GM12864 (cell line): Measurements from ENCODE around the gene RAI2.

Source experiments
- DNase-seq: peaks from one replicate; pipeline ENCODE4 v3.0.0-alpha.2; 2011; ENCODE audit warnings: low read depth
- H3K4me3 ChIP-seq: 2 replicates; pipeline ENCODE4 v1.5.1; 2011; ENCODE audit warnings: mild to moderate bottlenecking, low read depth, low read length, control low read depth
- TF ChIP-seq, protein P1 (sequence below): IDR thresholded peaks from 2 replicates; pipeline ENCODE4 v1.5.1; 2011; ENCODE audit warnings: low read depth, mild to moderate bottlenecking, moderate library complexity, low read length, control low read depth, inconsistent platforms; ENCODE audit errors: missing control alignments

RAI2 gene

DNA sequence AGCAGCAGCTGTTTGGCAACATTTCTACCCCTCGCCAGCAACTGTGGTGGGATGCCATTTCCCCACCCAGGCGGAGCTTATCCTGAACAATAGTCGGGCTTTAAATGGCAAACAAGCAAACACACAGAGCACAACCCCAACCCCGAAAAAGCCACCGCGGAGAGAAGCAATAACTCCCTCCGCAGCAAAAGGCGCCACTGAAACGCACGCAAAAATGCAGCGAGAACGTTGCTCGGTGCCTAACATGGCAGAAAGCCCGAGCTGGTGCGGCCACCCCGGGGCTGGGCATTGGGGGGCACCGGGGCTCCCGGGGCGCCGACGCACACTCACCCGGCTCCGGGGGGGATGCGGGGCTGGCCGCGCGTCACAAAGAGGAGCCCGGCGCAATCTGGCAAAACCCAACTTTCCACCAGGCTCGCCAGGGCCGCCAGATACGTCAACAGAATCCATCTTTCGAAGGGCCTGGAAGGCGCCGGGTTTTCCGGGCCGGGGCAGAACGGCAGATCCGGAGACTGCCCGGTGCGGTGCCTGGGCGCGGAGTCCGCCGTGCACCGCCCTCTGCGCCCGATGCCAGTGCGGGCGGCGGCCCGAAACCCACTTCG, 818 bp downstream of the RAI2 start:
- DNase-seq, result no peak
- TF ChIP-seq, protein P1, sequence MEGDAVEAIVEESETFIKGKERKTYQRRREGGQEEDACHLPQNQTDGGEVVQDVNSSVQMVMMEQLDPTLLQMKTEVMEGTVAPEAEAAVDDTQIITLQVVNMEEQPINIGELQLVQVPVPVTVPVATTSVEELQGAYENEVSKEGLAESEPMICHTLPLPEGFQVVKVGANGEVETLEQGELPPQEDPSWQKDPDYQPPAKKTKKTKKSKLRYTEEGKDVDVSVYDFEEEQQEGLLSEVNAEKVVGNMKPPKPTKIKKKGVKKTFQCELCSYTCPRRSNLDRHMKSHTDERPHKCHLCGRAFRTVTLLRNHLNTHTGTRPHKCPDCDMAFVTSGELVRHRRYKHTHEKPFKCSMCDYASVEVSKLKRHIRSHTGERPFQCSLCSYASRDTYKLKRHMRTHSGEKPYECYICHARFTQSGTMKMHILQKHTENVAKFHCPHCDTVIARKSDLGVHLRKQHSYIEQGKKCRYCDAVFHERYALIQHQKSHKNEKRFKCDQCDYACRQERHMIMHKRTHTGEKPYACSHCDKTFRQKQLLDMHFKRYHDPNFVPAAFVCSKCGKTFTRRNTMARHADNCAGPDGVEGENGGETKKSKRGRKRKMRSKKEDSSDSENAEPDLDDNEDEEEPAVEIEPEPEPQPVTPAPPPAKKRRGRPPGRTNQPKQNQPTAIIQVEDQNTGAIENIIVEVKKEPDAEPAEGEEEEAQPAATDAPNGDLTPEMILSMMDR, result no peak

GRCh38 chrX:17859609-17860178, 1.4 kb downstream of the RAI2 start:
- no peak overlapping the region for H3K4me3 ChIP-seq
- no peak for DNase-seq
- TF ChIP-seq, protein P1, result no peak

More for the DNA sequence above, 818 bp downstream of the RAI2 start:
- H3K4me3 ChIP-seq, result no peak overlapping the region

DNA sequence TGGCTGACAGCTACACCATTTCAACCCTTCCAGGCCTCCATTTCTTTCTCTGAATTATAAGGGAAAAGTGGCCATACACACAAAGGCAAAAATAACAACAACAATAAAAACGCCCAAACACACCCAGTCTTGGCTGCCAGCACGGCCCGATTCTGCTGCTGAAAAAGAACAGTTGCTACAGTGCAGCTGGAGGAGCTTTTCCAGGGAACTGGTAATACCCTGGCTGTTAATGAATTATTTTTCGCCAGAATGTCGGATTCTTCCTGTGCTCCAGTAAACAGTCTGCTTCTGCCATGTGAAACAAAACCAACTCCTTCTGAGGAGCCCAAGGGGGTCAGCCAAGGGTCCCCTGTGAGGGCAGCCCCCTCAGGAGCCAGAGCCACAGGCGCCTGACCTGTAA, 6.6 kb downstream of the RAI2 start:
- no peak for DNase-seq
- TF ChIP-seq, protein P1, result no peak
- no peak overlapping the region for H3K4me3 ChIP-seq

DNA sequence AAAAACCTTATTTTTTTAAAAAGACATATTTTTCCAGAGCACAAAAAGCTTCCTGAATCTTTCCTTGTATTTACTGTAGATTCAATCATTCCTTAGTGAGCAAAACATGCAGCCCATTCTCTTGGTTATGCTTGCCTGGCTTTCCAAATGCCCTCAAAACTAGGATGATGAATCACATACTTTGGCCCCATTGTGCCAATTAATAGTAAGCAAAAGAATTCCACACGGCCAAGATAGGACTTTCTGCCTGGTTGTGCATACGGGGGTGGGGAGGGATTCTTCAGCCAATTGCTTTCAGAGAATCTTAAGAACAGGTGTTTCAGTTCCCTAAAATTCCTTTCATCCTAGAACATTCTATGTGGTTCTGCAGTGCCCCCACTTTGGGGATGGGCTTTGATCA, 7.0 kb downstream of the RAI2 start:
- DNase-seq, result no peak
- TF ChIP-seq, protein P1, result no peak

GRCh38 chrX:17851874-17852273, 9.2 kb downstream of the RAI2 start:
- DNase-seq, result no peak
- H3K4me3 ChIP-seq, result no peak overlapping the region
- TF ChIP-seq, protein P1, result no peak

More for the DNA sequence above, 7.0 kb downstream of the RAI2 start:
- no peak overlapping the region for H3K4me3 ChIP-seq

- TF ChIP-seq, protein P1, result no peak
- H3K4me3 ChIP-seq, result no peak overlapping the region
- no peak for DNase-seq
These were observed 12.4 kb downstream of the RAI2 start for GRCh38 chrX:17848545-17849265.
